Stimulated activated naive CD4-positive, alpha-beta T cell (primary cell): ENCODE results near the gene MID1.

Experiments
- DNase-seq, 6 experiments: peaks; one replicate each; lab custom pipeline; 2025; lab: John Stamatoyannopoulos, UW

The MID1 gene

GRCh38 chrX:10429908-10430307 lies 190.5 kb downstream of the MID1 start:
- no peak for DNase-seq

GRCh38 chrX:10427249-10427648 lies 193.1 kb downstream of the MID1 start:
- DNase-seq = no peak

- no peak for DNase-seq
Measured at GRCh38 chrX:10423716-10424115, 196.7 kb downstream of the MID1 start.

- no peak for DNase-seq
Measured at GRCh38 chrX:10420134-10420533, 200.3 kb downstream of the MID1 start.

GRCh38 chrX:10416424-10416823 lies 204.0 kb downstream of the MID1 start:
- DNase-seq = no peak

- no peak for DNase-seq
Measured at GRCh38 chrX:10415306-10416001, 204.9 kb downstream of the MID1 start.

GRCh38 chrX:10414862-10415261 lies 205.5 kb downstream of the MID1 start:
- no peak for DNase-seq

- no peak for DNase-seq
Measured at GRCh38 chrX:10414156-10414824, 206.1 kb downstream of the MID1 start.

- no peak for DNase-seq
Measured at GRCh38 chrX:10404436-10404835, 215.9 kb downstream of the MID1 start.

- no peak for DNase-seq
Measured at GRCh38 chrX:10401239-10401638, 219.1 kb downstream of the MID1 start.

- no peak for DNase-seq
Measured at GRCh38 chrX:10399043-10399741, 221.2 kb downstream of the MID1 start.

- DNase-seq = no peak
Measured at GRCh38 chrX:10398215-10398614, 222.2 kb downstream of the MID1 start.

- DNase-seq = no peak
Measured at GRCh38 chrX:10397349-10397748, 223.0 kb downstream of the MID1 start.

GRCh38 chrX:10395643-10396042 lies 224.7 kb downstream of the MID1 start:
- no peak for DNase-seq
